ENCODE measurements around the gene STAB2.
"Not testable (repeated sequence)": the region's sequence is repeated elsewhere in the genome, so short reads cannot be mapped to it uniquely, and the experiment has no call there.

The STAB2 gene

DNA sequence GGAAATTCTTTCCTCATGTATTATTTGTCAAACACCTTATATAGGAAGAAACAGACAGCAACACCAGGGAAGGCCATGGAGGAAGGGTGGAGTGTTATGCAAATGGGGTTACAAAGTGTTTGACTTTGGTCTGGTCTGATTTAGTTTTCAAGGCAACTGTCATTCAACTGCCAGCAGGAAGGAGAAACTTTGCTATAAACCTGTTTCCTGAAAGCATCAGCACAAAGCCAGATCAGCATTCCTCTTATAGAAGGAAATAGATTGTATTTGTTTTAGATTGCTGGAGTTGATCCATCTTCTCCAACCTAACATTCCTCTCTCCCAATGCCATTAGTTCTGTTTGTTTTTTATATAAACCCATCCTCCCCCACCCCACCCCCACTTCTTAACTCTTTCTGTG lies 65.7 kb downstream of the STAB2 start:
- Histone ChIP-seq H3K9me3 (ENCODE audit: control insufficient read depth, insufficient read depth, low read length) (no peaks in the 10 kb centered on the region), H3K36me3 (ENCODE audit: control insufficient read depth, low read length) (no peaks in the 10 kb centered on the region), H3K27me3 (ENCODE audit: control insufficient read depth, low read length) (peaks cover 10% of the 10 kb centered on the region; the same call in 1 of the 2 replicates), H3K4me2 (ENCODE audit: low read length) (no peak overlapping the region), H3K27ac (ENCODE audit: low read depth, low read length) (no peak overlapping the region), H4K20me1 (ENCODE audit: control insufficient read depth, insufficient read depth, low read depth, low read length) (no peaks in the 10 kb centered on the region), H3K4me3 (ENCODE audit: low read length) (no peak overlapping the region), H3K79me2 (ENCODE audit: control insufficient read depth, low read length) (no peaks in the 10 kb centered on the region), H3K9me2 (replicated peaks; ENCODE audit: control insufficient read depth, low read length) (no peaks in the 10 kb centered on the region), H3F3A (ENCODE audit: control insufficient read depth, insufficient read depth) (no peaks in the 10 kb centered on the region), H3K4me1 (ENCODE audit: control insufficient read depth, low read length) (no peaks in the 10 kb centered on the region)
- TF ChIP-seq, protein P1, sequence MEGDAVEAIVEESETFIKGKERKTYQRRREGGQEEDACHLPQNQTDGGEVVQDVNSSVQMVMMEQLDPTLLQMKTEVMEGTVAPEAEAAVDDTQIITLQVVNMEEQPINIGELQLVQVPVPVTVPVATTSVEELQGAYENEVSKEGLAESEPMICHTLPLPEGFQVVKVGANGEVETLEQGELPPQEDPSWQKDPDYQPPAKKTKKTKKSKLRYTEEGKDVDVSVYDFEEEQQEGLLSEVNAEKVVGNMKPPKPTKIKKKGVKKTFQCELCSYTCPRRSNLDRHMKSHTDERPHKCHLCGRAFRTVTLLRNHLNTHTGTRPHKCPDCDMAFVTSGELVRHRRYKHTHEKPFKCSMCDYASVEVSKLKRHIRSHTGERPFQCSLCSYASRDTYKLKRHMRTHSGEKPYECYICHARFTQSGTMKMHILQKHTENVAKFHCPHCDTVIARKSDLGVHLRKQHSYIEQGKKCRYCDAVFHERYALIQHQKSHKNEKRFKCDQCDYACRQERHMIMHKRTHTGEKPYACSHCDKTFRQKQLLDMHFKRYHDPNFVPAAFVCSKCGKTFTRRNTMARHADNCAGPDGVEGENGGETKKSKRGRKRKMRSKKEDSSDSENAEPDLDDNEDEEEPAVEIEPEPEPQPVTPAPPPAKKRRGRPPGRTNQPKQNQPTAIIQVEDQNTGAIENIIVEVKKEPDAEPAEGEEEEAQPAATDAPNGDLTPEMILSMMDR (IDR thresholded peaks at IDR 0.05; ENCODE audit: low read depth, low read length, poor library complexity, severe bottlenecking), result no peak
- TF ChIP-seq EZH2phosphoT487 (IDR thresholded peaks at IDR 0.05; ENCODE audit: borderline replicate concordance, low read length), result no peak

DNA sequence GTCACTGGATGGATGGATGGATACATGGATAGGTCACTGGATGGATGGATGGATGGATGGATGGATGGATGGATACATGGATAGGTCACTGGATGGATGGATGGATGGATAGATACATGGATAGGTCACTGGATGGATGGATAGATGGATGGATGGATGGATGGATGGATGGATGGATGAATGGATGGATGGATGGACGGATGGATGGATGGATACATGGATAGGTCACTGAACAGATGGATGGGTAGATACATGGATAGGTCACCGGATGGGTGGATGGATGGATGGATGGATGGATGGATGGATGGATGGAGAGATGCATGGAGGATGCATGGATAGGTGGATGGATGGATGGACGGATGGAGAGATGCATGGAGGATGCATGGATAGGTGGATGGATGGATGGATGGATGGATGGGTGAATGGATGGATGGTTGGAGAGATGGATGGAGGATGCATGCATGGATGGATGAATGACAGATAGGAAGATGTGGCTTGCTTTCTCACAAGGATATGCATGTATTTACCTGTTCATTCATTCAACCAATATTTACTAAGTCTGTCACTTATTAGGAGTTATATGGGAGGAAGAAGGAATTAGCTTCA lies 66.6 kb downstream of the STAB2 start:
- not testable (repeated sequence) for H3K79me2 ChIP-seq (ENCODE audit: control insufficient read depth, low read length); H3K4me3 ChIP-seq (ENCODE audit: low read length); H3K4me2 ChIP-seq (ENCODE audit: low read length); H3K4me1 ChIP-seq (ENCODE audit: control insufficient read depth, low read length); H3K9me2 ChIP-seq (replicated peaks; ENCODE audit: control insufficient read depth, low read length); H4K20me1 ChIP-seq (ENCODE audit: control insufficient read depth, insufficient read depth, low read depth, low read length); H3K27ac ChIP-seq (ENCODE audit: low read depth, low read length); H3F3A ChIP-seq (ENCODE audit: control insufficient read depth, insufficient read depth); H3K9me3 ChIP-seq (ENCODE audit: control insufficient read depth, insufficient read depth, low read length); H3K36me3 ChIP-seq (ENCODE audit: control insufficient read depth, low read length)
- H3K27me3 ChIP-seq (ENCODE audit: control insufficient read depth, low read length), result peaks cover 10% of the 10 kb centered on the region; the same call in 1 of the 2 replicates

DNA sequence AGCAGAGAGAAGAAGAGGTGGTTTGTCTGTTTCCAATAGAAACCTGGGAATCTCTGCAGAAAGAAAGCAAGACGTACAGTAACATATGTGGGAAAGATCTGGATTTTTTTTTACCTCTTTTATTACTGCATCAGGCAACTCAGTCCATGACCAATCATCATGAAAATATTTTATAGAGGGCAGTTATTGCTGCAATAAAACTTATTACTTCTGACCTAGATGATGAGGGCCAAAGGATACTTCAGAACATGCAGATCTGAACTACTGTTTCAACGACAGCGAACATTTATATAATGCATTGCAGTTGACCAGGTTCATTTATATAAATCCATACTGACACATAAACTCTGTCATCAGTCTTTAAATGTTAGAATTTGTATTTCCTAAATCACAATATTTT lies 67.7 kb downstream of the STAB2 start:
- peaks cover 5% of the 10 kb centered on the region; the same call in 1 of the 2 replicates for H3K27me3 ChIP-seq (ENCODE audit: control insufficient read depth, low read length)
- no peaks in the 10 kb centered on the region for H3K4me1 ChIP-seq (ENCODE audit: control insufficient read depth, low read length)
- H3K4me2 ChIP-seq (ENCODE audit: low read length), result no peak overlapping the region
- no peak overlapping the region for H3K4me3 ChIP-seq (ENCODE audit: low read length)
- no peaks in the 10 kb centered on the region for H3K9me3 ChIP-seq (ENCODE audit: control insufficient read depth, insufficient read depth, low read length)
- no peaks in the 10 kb centered on the region for H3F3A ChIP-seq (ENCODE audit: control insufficient read depth, insufficient read depth)
- no peaks in the 10 kb centered on the region for H4K20me1 ChIP-seq (ENCODE audit: control insufficient read depth, insufficient read depth, low read depth, low read length)
- H3K9me2 ChIP-seq (replicated peaks; ENCODE audit: control insufficient read depth, low read length), result no peaks in the 10 kb centered on the region
- H3K79me2 ChIP-seq (ENCODE audit: control insufficient read depth, low read length), result no peaks in the 10 kb centered on the region
- no peak overlapping the region for H3K27ac ChIP-seq (ENCODE audit: low read depth, low read length)
- TF ChIP-seq, protein P1 (IDR thresholded peaks at IDR 0.05; ENCODE audit: low read depth, low read length, poor library complexity, severe bottlenecking), result no peak
- no peak for TF ChIP-seq EZH2phosphoT487 (IDR thresholded peaks at IDR 0.05; ENCODE audit: borderline replicate concordance, low read length)
- no peaks in the 10 kb centered on the region for H3K36me3 ChIP-seq (ENCODE audit: control insufficient read depth, low read length)

DNA sequence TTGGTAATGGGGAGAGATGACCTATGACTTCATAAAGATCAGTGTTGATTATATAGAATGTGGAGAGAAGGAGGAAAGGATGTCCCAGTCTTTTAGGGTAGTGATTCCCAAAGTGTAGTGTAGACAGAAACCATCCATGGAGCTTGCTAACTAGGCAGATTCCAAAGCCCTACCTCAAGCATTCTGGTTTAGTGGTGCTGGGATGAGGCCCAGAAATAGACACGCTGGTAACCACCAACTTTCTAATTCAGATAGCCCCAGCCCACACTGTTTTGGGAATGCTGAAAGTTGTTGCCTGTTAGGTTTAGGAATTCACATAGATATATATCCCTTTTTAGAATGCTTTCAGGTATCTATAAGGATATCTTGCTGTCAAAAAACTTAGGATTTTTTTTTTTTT lies 69.2 kb downstream of the STAB2 start:
- H3K36me3 ChIP-seq (ENCODE audit: control insufficient read depth, low read length), result no peaks in the 10 kb centered on the region
- no peak for TF ChIP-seq EZH2phosphoT487 (IDR thresholded peaks at IDR 0.05; ENCODE audit: borderline replicate concordance, low read length)
- TF ChIP-seq, protein P1 (IDR thresholded peaks at IDR 0.05; ENCODE audit: low read depth, low read length, poor library complexity, severe bottlenecking), result no peak
- no peak overlapping the region for H3K27ac ChIP-seq (ENCODE audit: low read depth, low read length)
- H3K4me1 ChIP-seq (ENCODE audit: control insufficient read depth, low read length), result no peaks in the 10 kb centered on the region
- no peaks in the 10 kb centered on the region for H3K9me2 ChIP-seq (replicated peaks; ENCODE audit: control insufficient read depth, low read length)
- no peak overlapping the region for H3K4me3 ChIP-seq (ENCODE audit: low read length)
- H3K9me3 ChIP-seq (ENCODE audit: control insufficient read depth, insufficient read depth, low read length), result no peaks in the 10 kb centered on the region
- peaks cover 9% of the 10 kb centered on the region; the same call in 1 of the 2 replicates for H3K27me3 ChIP-seq (ENCODE audit: control insufficient read depth, low read length)
- no peaks in the 10 kb centered on the region for H4K20me1 ChIP-seq (ENCODE audit: control insufficient read depth, insufficient read depth, low read depth, low read length)
- H3K4me2 ChIP-seq (ENCODE audit: low read length), result no peak overlapping the region
- no peaks in the 10 kb centered on the region for H3F3A ChIP-seq (ENCODE audit: control insufficient read depth, insufficient read depth)
- no peaks in the 10 kb centered on the region for H3K79me2 ChIP-seq (ENCODE audit: control insufficient read depth, low read length)

Measured in DOHH2 (cell line).